KMS-11 (cell line): ENCODE measurements around the gene RRP8.

Source experiments
- H2AFZ ChIP-seq: fragments of 200-600 bp; sonication (generic); 2 replicates; pipeline ENCODE4 v1.6.1; 2016; ENCODE audit warnings: antibody characterized with exemption, mixed run types, low read depth
- H3K27ac ChIP-seq: fragments of 200-600 bp; sonication (generic); 2 replicates; pipeline ENCODE4 v1.6.1; 2016; ENCODE audit warnings: mild to moderate bottlenecking, mixed run types
- H3K27me3 ChIP-seq: fragments of 200-600 bp; sonication (generic); 2 replicates; pipeline ENCODE4 v1.6.1; 2017; ENCODE audit warnings: mild to moderate bottlenecking, low read depth, mixed run types, moderate library complexity; ENCODE audit not compliant: insufficient read depth
- H3K36me3 ChIP-seq: fragments of 200-600 bp; sonication (generic); 2 replicates; pipeline ENCODE4 v1.6.1; 2017; ENCODE audit warnings: mild to moderate bottlenecking, mixed run types; ENCODE audit not compliant: insufficient read depth
- H3K4me1 ChIP-seq: fragments of 200-600 bp; sonication (generic); 2 replicates; pipeline ENCODE4 v1.6.1; 2016; ENCODE audit warnings: mild to moderate bottlenecking, low read depth, mixed run types; ENCODE audit not compliant: poor library complexity, severe bottlenecking
- H3K4me2 ChIP-seq: fragments of 200-600 bp; sonication (generic); 2 replicates; pipeline ENCODE4 v1.7.0; 2016; ENCODE audit warnings: mild to moderate bottlenecking, mixed run types
- H3K4me3 ChIP-seq: fragments of 200-600 bp; sonication (generic); IDR thresholded peaks from 2 replicates; pipeline ENCODE4 v1.6.1; 2017; ENCODE audit warnings: low read depth, low read length, mixed read lengths; ENCODE audit not compliant: insufficient read depth
- H3K79me2 ChIP-seq: fragments of 200-600 bp; sonication (generic); 2 replicates; pipeline ENCODE4 v1.6.1; 2016; ENCODE audit warnings: low read depth, mixed run types; ENCODE audit not compliant: insufficient read depth
- H3K9ac ChIP-seq: fragments of 200-600 bp; sonication (generic); 2 replicates; pipeline ENCODE4 v1.6.1; 2016; ENCODE audit warnings: mild to moderate bottlenecking, mixed run types
- H4K20me1 ChIP-seq: fragments of 200-600 bp; sonication (generic); 2 replicates; pipeline ENCODE4 v1.6.1; 2016; ENCODE audit warnings: mild to moderate bottlenecking, mixed run types; ENCODE audit not compliant: insufficient read depth
- TF ChIP-seq, protein P1 (sequence below): fragments of 200-600 bp; sonication (generic); conservative IDR thresholded peaks from 2 replicates; pipeline ENCODE4 v1.6.1; 2017; ENCODE audit warnings: low read depth, mild to moderate bottlenecking, antibody characterized with exemption, low read length, moderate library complexity, mixed read lengths

RRP8 gene

DNA sequence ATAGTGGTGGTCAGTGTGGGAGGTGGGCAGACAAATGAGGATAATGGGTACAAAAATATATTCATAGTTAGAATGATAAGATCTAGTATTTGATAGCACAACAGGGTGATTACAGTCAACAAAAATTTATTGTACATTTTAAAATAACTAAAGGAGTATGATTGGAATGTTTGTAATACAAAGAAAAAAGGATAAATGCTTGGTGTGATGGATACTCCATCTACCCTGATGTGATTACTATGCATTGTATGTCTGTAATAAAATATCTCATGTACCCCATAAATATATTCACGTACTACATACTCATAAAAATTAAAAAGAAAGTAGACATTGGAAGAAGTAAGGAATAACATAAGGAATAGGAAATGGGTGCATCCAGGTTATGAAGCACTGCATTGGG, 15.4 kb downstream of the RRP8 start:
- no peak overlapping the region for H3K27ac ChIP-seq
- H2AFZ ChIP-seq: no peak overlapping the region
- H3K27me3 ChIP-seq: no peaks in the 10 kb centered on the region
- H3K4me3 ChIP-seq: no peak overlapping the region
- H3K79me2 ChIP-seq: no peaks in the 10 kb centered on the region
- TF ChIP-seq, protein P1, sequence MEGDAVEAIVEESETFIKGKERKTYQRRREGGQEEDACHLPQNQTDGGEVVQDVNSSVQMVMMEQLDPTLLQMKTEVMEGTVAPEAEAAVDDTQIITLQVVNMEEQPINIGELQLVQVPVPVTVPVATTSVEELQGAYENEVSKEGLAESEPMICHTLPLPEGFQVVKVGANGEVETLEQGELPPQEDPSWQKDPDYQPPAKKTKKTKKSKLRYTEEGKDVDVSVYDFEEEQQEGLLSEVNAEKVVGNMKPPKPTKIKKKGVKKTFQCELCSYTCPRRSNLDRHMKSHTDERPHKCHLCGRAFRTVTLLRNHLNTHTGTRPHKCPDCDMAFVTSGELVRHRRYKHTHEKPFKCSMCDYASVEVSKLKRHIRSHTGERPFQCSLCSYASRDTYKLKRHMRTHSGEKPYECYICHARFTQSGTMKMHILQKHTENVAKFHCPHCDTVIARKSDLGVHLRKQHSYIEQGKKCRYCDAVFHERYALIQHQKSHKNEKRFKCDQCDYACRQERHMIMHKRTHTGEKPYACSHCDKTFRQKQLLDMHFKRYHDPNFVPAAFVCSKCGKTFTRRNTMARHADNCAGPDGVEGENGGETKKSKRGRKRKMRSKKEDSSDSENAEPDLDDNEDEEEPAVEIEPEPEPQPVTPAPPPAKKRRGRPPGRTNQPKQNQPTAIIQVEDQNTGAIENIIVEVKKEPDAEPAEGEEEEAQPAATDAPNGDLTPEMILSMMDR: no peak
- no peaks in the 10 kb centered on the region for H4K20me1 ChIP-seq
- no peaks in the 10 kb centered on the region for H3K4me1 ChIP-seq
- no peak overlapping the region for H3K4me2 ChIP-seq
- H3K9ac ChIP-seq: no peak overlapping the region
- H3K36me3 ChIP-seq: no peaks in the 10 kb centered on the region

DNA sequence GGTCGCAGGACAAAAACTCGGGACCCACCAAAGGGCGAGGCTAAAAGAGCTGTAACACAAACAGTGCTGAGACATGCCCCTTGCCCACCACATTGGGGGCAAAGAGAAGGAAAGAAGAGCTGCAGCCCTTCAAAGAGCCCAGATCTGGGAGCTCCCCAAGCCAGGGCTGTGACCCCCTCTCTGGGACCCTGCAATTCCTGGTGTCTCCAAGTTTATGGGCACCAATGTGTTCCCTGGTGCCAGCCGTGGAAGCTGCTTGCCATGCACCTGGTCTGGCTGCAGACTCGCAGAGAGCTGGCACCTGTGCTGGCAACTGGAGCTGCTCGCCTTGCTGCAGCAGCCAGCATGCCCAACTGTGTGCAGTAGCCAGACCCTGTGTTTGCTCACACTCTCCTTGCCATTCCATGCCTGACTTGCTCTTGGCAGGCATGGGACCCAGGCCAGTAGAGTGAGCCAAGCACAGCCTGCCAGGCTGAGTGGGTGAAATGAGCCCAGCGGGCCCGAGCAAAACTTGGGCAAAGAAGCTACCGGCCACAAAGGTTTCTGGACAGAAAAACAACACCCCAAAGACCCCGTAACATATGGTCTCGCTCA, 16.0 kb downstream of the RRP8 start:
- Histone ChIP-seq H3K4me1 (no peaks in the 10 kb centered on the region), H3K36me3 (no peaks in the 10 kb centered on the region), H4K20me1 (no peaks in the 10 kb centered on the region), H2AFZ (no peak overlapping the region), H3K27me3 (no peaks in the 10 kb centered on the region), H3K27ac (no peak overlapping the region), H3K4me3 (no peak overlapping the region), H3K79me2 (no peaks in the 10 kb centered on the region), H3K9ac (no peak overlapping the region), H3K4me2 (no peak overlapping the region)
- TF ChIP-seq, protein P1: no peak

DNA sequence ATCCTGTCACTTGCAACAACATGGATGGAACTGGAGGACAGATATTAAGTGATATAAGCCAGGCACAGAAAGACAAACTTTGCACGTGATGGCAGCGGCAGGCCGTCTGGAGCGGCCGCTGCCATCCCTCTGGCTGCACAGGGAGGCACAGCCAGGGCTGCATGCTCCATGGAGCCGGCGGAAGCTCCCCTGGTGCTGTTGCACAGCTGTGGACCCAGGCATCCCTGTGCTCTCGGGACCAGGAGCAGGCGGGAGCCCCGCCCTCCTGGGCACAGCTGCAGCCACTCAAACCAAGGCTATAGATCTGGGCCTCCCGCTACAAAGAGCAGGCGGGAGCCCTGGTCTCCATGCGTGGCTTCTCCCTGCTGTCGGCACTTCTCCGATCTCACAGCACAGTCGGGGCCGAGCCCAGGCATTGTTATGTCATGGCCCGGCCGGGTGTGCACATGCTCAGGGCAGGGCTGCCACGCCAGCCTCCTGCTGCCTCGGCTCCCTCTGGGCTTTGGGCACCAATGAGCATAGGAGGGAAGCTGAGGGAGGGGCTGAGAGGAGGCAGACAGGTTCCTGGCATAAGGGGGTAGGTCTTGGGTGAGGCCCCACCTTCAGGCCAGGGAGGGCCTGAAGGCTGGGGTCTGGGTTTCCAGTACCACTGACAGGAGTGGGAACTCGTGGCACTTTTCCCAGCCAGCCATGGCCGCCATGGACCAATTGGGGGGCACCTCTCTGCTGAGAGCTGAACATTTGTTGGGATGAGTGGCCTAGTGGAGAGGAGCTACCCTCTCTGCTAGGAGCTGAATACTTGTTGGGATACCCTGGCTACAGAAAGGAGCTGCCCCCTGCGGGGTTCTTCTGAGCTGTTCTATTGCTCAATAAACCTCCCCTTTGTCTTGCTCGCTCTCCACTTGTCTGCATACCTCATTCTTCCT, 16.7 kb downstream of the RRP8 start:
- no peaks in the 10 kb centered on the region for H3K79me2 ChIP-seq
- H3K27me3 ChIP-seq: no peaks in the 10 kb centered on the region
- H4K20me1 ChIP-seq: no peaks in the 10 kb centered on the region
- no peak overlapping the region for H3K4me2 ChIP-seq
- no peak overlapping the region for H3K4me3 ChIP-seq
- no peak overlapping the region for H3K27ac ChIP-seq
- no peaks in the 10 kb centered on the region for H3K36me3 ChIP-seq
- H3K4me1 ChIP-seq: no peaks in the 10 kb centered on the region
- H2AFZ ChIP-seq: no peak overlapping the region
- TF ChIP-seq, protein P1: no peak
- no peak overlapping the region for H3K9ac ChIP-seq

DNA sequence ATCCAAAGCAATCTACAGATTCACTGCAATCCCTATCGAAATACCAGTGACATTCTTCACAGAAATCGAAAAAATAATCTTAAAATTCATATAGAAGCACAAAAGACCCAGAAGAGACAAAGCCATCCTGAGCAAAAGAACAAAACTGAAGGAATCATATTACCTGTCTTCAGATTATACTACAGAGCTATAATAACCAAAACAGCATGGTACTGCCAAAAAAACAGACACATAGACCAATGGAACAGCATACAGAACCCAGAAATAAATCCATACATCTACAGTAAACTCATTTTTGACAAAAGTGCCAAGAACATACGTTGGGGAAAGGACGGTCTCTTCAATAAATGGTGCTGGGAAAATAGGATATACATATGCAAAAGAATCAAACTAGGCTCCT, 18.9 kb downstream of the RRP8 start:
- no peaks in the 10 kb centered on the region for H3K79me2 ChIP-seq
- TF ChIP-seq, protein P1: no peak
- H3K27me3 ChIP-seq: no peaks in the 10 kb centered on the region
- H3K4me3 ChIP-seq: no peak overlapping the region
- H4K20me1 ChIP-seq: no peaks in the 10 kb centered on the region
- no peaks in the 10 kb centered on the region for H3K36me3 ChIP-seq
- H3K4me1 ChIP-seq: no peaks in the 10 kb centered on the region
- H3K27ac ChIP-seq: no peak overlapping the region
- no peak overlapping the region for H2AFZ ChIP-seq
- H3K4me2 ChIP-seq: no peak overlapping the region
- H3K9ac ChIP-seq: no peak overlapping the region
